ENCODE data around the gene GLB1L.

The GLB1L gene

GRCh38 chr2:219218732-219219701 lies 26.2 kb downstream of the GLB1L start, which contains the start of gene ABCB6:
Gene ABCB6 (minus strand): TSS chr2:219218958. CDS start chr2:219218673, 285 bp downstream.
- TF ChIP-seq ZFX (IDR thresholded peaks at IDR 0.05) (peak; percentile 59; the same call in 1 of the 2 replicates), CTCF (conservative IDR thresholded peaks at IDR 0.05) (no peak)
- H3K27ac ChIP-seq: peak within 1 kb of the TSS; percentile 94

DNA sequence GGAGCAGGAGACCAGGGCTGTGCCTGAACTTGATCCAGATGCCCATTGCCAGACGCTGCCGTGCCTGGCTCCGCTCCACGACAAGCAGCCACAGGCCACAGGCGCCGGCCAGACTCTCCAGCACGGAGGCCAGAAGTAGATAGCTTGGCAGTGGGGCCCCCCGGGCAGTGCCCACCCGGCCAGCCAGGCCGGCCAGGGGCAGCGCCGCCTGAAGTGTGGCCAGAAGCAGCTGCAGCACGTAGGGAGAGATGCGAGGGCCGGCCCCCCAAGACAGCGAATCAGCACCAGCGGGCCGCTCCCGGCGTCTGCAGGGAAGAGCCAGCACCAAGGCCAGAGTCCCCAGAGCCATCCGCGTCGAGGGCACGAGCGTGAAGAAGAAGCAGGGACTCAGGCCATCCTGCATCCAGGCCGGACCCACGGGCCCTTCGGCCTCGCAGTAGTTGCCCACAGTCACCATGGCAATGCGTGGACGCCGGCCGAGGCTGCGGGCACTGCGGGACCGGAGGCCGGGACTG lies 27.0 kb downstream of the GLB1L start:
- TF ChIP-seq CTCF (conservative IDR thresholded peaks at IDR 0.05): no peak
- peak; percentile 88; the same call in 1 of the 2 replicates for TF ChIP-seq ZFX (IDR thresholded peaks at IDR 0.05)
- peak overlapping the region; percentile 94 for H3K27ac ChIP-seq

- TF ChIP-seq CTCF (conservative IDR thresholded peaks at IDR 0.05) (no peak), ZFX (IDR thresholded peaks at IDR 0.05) (no peak)
- peak overlapping the region; percentile 94 for H3K27ac ChIP-seq
Observed at GRCh38 chr2:219216535-219216915, 28.7 kb downstream of the GLB1L start.

- peak overlapping the region; percentile 94 for H3K27ac ChIP-seq
- no peak for TF ChIP-seq ZFX (IDR thresholded peaks at IDR 0.05)
- no peak for TF ChIP-seq CTCF (conservative IDR thresholded peaks at IDR 0.05)
Observed at GRCh38 chr2:219215871-219216534, 29.2 kb downstream of the GLB1L start.

GRCh38 chr2:219214786-219215185 lies 30.5 kb downstream of the GLB1L start:
- TF ChIP-seq ZFX (IDR thresholded peaks at IDR 0.05) (no peak), CTCF (conservative IDR thresholded peaks at IDR 0.05) (no peak)
- no peak overlapping the region for H3K27ac ChIP-seq

- TF ChIP-seq CTCF (conservative IDR thresholded peaks at IDR 0.05) (no peak), ZFX (IDR thresholded peaks at IDR 0.05) (no peak)
- H3K27ac ChIP-seq: no peak overlapping the region
Observed at GRCh38 chr2:219214141-219214540, 31.1 kb downstream of the GLB1L start.
